IMR-90 (cell line): ENCODE results near the gene PPIL6. TPM values are rescaled to one million over a fixed set of nuclear protein-coding genes. Genes with fewer than 3 reads are reported as not detected.

ENCODE experiments used
- ATAC-seq: fragments of 200-7000 bp; cut with Tn5 transposase; 2 replicates; pipeline ENCODE4 v1.9.1; 2020; ENCODE audit warnings: low read depth, mild to moderate bottlenecking, moderate library complexity
- BruUV-seq: library from RNA; stranded (reverse); fragments of 400-500 nt; replicated peaks from 2 replicates; lab custom pipeline; 2021; lab: Mats Ljungman, UMichigan
- CTCF ChIA-PET: fragments of 300-600 bp; formaldehyde crosslinking; extraction: SDS; loops from one replicate; lab custom pipeline; 2021; ENCODE audit warnings: antibody characterized with exemption; lab: Yijun Ruan, JAX
- POLR2A ChIA-PET: fragments of 300-600 bp; sonication (Branson Sonifier 250); formaldehyde crosslinking; loops from one replicate; lab custom pipeline; 2022; ENCODE audit warnings: antibody characterized with exemption; ENCODE audit not compliant: unreplicated experiment; lab: Charles Lee
- DNase-seq: peaks from one replicate; pipeline ENCODE4 v3.0.0; 2013
- H2AFZ ChIP-seq: replicated peaks from 2 replicates; pipeline ENCODE3; 2013; ENCODE audit warnings: low read length, mild to moderate bottlenecking; ENCODE audit not compliant: poor library complexity
- H2AK5ac ChIP-seq: 2 replicates; pipeline ENCODE4 v1.6.1; 2013; ENCODE audit warnings: low read depth, low read length, inconsistent platforms
- H2AK9ac ChIP-seq: replicated peaks from 2 replicates; pipeline ENCODE3; 2013; ENCODE audit warnings: mild to moderate bottlenecking, low read depth, low read length, moderate library complexity; ENCODE audit not compliant: poor library complexity
- H2BK120ac ChIP-seq: 2 replicates; pipeline ENCODE4 v1.6.1; 2013; ENCODE audit warnings: low read depth, low read length, inconsistent platforms
- H2BK15ac ChIP-seq: 3 replicates; pipeline ENCODE4 v1.6.1; 2013; ENCODE audit warnings: low read depth, low read length, inconsistent platforms
- H2BK20ac ChIP-seq: 2 replicates; pipeline ENCODE4 v1.6.1; 2013; ENCODE audit warnings: low read depth, mild to moderate bottlenecking, inconsistent platforms, low read length, moderate library complexity
- H2BK5ac ChIP-seq: 2 replicates; pipeline ENCODE4 v1.6.1; 2013; ENCODE audit warnings: mild to moderate bottlenecking, low read depth, low read length, inconsistent platforms; ENCODE audit not compliant: poor library complexity, severe bottlenecking
- H3K14ac ChIP-seq: replicated peaks from 2 replicates; pipeline ENCODE4 v1.6.1; 2013; ENCODE audit warnings: low read depth, low read length, inconsistent platforms
- H3K18ac ChIP-seq: 2 replicates; pipeline ENCODE4 v1.6.1; 2013; ENCODE audit warnings: low read depth, low read length, control low read depth
- H3K23ac ChIP-seq: 2 replicates; pipeline ENCODE4 v1.6.1; 2013; ENCODE audit warnings: low read depth, low read length, inconsistent platforms
- H3K27ac ChIP-seq: 2 replicates; pipeline ENCODE4 v1.5.1; 2013; ENCODE audit warnings: mild to moderate bottlenecking, control low read depth, low read length; ENCODE audit not compliant: insufficient read depth
- H3K27me3 ChIP-seq: 2 replicates; pipeline ENCODE4 v1.6.1; 2013; ENCODE audit warnings: low read length; ENCODE audit not compliant: control insufficient read depth, insufficient read depth
- H3K36me3 ChIP-seq: 2 replicates; pipeline ENCODE4 v1.6.1; 2013; ENCODE audit warnings: low read length, mixed read lengths; ENCODE audit not compliant: control insufficient read depth, insufficient read depth
- H3K4ac ChIP-seq: 2 replicates; pipeline ENCODE4 v1.6.1; 2013; ENCODE audit warnings: low read depth, low read length, inconsistent platforms
- H3K4me1 ChIP-seq: 2 replicates; pipeline ENCODE4 v1.6.1; 2013; ENCODE audit warnings: low read length, mixed read lengths; ENCODE audit not compliant: control insufficient read depth, insufficient read depth
- H3K4me2 ChIP-seq: 2 replicates; pipeline ENCODE4 v1.6.1; 2013; ENCODE audit warnings: low read depth, mild to moderate bottlenecking, control low read depth, low read length, moderate library complexity
- H3K4me3 ChIP-seq: 2 replicates; pipeline ENCODE4 v1.5.1; 2013; ENCODE audit warnings: low read depth, mild to moderate bottlenecking, control low read depth, low read length, moderate library complexity; ENCODE audit not compliant: insufficient read depth
- H3K56ac ChIP-seq: 2 replicates; pipeline ENCODE4 v1.6.1; 2013; ENCODE audit warnings: low read length, inconsistent platforms; ENCODE audit not compliant: insufficient read depth; ENCODE audit errors: extremely low read depth
- H3K79me1 ChIP-seq, 2 experiments: 2 replicates each; pipeline ENCODE4 v1.6.1; 2013; ENCODE audit warnings: low read length in 2 of 2, inconsistent platforms in 1 of 2, low read depth in 1 of 2
- H3K9ac ChIP-seq: 2 replicates; pipeline ENCODE4 v1.6.1; 2013; ENCODE audit warnings: low read depth, low read length, control low read depth
- H3K9me1 ChIP-seq: 2 replicates; pipeline ENCODE4 v1.6.1; 2013; ENCODE audit warnings: low read length, inconsistent platforms; ENCODE audit not compliant: insufficient read depth
- H3K9me3 ChIP-seq: 2 replicates; pipeline ENCODE4 v1.6.1; 2013; ENCODE audit warnings: low read length; ENCODE audit not compliant: control insufficient read depth, insufficient read depth
- H4K20me1 ChIP-seq: 2 replicates; pipeline ENCODE4 v1.6.1; 2013; ENCODE audit warnings: low read length, inconsistent platforms; ENCODE audit not compliant: insufficient read depth
- H4K5ac ChIP-seq: 2 replicates; pipeline ENCODE4 v1.6.1; 2013; ENCODE audit warnings: mild to moderate bottlenecking, low read depth, low read length, control low read depth
- H4K8ac ChIP-seq, 2 experiments: 2 replicates each; pipeline ENCODE4 v1.6.1; 2013; ENCODE audit warnings: low read depth in 2 of 2, low read length in 2 of 2, control low read depth in 1 of 2, inconsistent platforms in 1 of 2
- H4K91ac ChIP-seq: 2 replicates; pipeline ENCODE4 v1.6.1; 2013; ENCODE audit warnings: low read depth, low read length, inconsistent platforms; ENCODE audit not compliant: insufficient read depth
- BHLHE40 ChIP-seq: fragments of 150-350 bp; IDR thresholded peaks from 2 replicates; pipeline ENCODE4 v1.6.1; 2016; ENCODE audit warnings: mild to moderate bottlenecking, low read depth, low read length
- CEBPB ChIP-seq: IDR thresholded peaks from 2 replicates; pipeline ENCODE4 v1.6.1; 2012; ENCODE audit warnings: low read depth, low read length, improper control_type of control experiment
- CHD1 ChIP-seq: IDR thresholded peaks from 2 replicates; pipeline ENCODE4 v1.6.1; 2012; ENCODE audit warnings: low read depth, low read length, improper control_type of control experiment
- CTCF ChIP-seq: conservative IDR thresholded peaks from 2 replicates; pipeline ENCODE4 v1.5.1; 2012; ENCODE audit warnings: mild to moderate bottlenecking, low read depth, low read length, improper control_type of control experiment
- ELK1 ChIP-seq: fragments of 150-350 bp; IDR thresholded peaks from 2 replicates; pipeline ENCODE4 v1.6.1; 2016; ENCODE audit warnings: low read depth, mild to moderate bottlenecking, low read length, moderate library complexity, borderline replicate concordance
- MAFK ChIP-seq: IDR thresholded peaks from 2 replicates; pipeline ENCODE4 v1.6.1; 2012; ENCODE audit warnings: low read depth, low read length, improper control_type of control experiment
- MAZ ChIP-seq: IDR thresholded peaks from 2 replicates; pipeline ENCODE4 v1.6.1; 2012; ENCODE audit warnings: low read depth, mild to moderate bottlenecking, low read length, improper control_type of control experiment, moderate library complexity, borderline replicate concordance
- MXI1 ChIP-seq: IDR thresholded peaks from 2 replicates; pipeline ENCODE4 v1.6.1; 2012; ENCODE audit warnings: low read depth, mild to moderate bottlenecking, low read length, moderate library complexity, borderline replicate concordance
- NFE2L2 ChIP-seq: fragments of 150-350 bp; IDR thresholded peaks from 2 replicates; pipeline ENCODE4 v1.6.1; 2016; ENCODE audit warnings: low read depth, mild to moderate bottlenecking, low read length
- RAD21 ChIP-seq: IDR thresholded peaks from 2 replicates; pipeline ENCODE4 v1.6.1; 2012; ENCODE audit warnings: low read length, improper control_type of control experiment
- RFX5 ChIP-seq: IDR thresholded peaks from 2 replicates; pipeline ENCODE4 v1.8.0; 2012; ENCODE audit warnings: low read depth, mild to moderate bottlenecking, low read length, moderate library complexity
- SMC3 ChIP-seq: fragments of 150-350 bp; IDR thresholded peaks from 2 replicates; pipeline ENCODE4 v1.6.1; 2016; ENCODE audit warnings: low read depth, mild to moderate bottlenecking, antibody characterized with exemption, low read length, moderate library complexity
- WGBS, 2 experiments: methylation state at CpG; one replicate each; pipeline versions ENCODE4 v1.1.5 to v1.1.7; 2013; ENCODE audit warnings: missing lambda C conversion rate in 2 of 2; ENCODE audit not compliant: insufficient read length in 1 of 2; ENCODE audit errors: extremely low coverage in 2 of 2; 5-methylcytosine and 5-hydroxymethylcytosine counted together
- dilution Hi-C: fragments of 300-500 bp; cut with HindIII; formaldehyde crosslinking; loops from one replicate; pipeline ENCODE4 v1.14.3; 2018; ENCODE audit warnings: low sequenced_read_pairs; ENCODE audit not compliant: unreplicated experiment
- in situ Hi-C: fragments of 300-500 bp; cut with MboI; formaldehyde crosslinking; loops from 3 replicates; pipeline ENCODE4 v1.14.3; 2019; ENCODE audit warnings: low sequenced_read_pairs, inconsistent platforms, mixed read lengths
- intact Hi-C: fragments of 100-400 bp; cut with micrococcal nuclease; formaldehyde crosslinking; loops from 2 replicates; pipeline ENCODE4 v1.10.0; 2022
- polyA plus RNA-seq, 3 experiments: library from polyadenylated mRNA; depleted of rRNA; stranded (reverse); fragments of >200 nt; gene quantifications; 2 replicates each; pipeline ENCODE4 v1.2.3, GENCODE V29; 2012; ENCODE audit warnings: low replicate concordance in 1 of 3
- total RNA-seq: library from RNA; depleted of rRNA; stranded (reverse); fragments of >200 nt; gene quantifications from 2 replicates; pipeline ENCODE4 v1.2.3, GENCODE V29; 2012

Gene PPIL6
- total and polyA plus RNA-seq, 2 of the 4 experiments (the other 2 are of a cell fraction): 0.15 to 0.18 TPM

GRCh38 chr6:109382576-109383437 lies 57.6 kb downstream of the PPIL6 start:
- no peaks in the 10 kb centered on the region for H3K4me1 ChIP-seq
- 0 out of 2 replicates have a peak, but pooled peaks cover under 1% of the 10 kb centered on the region for H3K36me3 ChIP-seq
- H4K5ac ChIP-seq: peak overlapping the region; percentile 98
- peaks cover 8 to 23% of the 10 kb centered on the region in 2 experiments for H3K79me1 ChIP-seq
- no peak overlapping the region for H2AK5ac ChIP-seq
- peak overlapping the region; percentile 100 for H3K56ac ChIP-seq
- peaks cover 41% of the 10 kb centered on the region for H4K20me1 ChIP-seq
- peak; percentile 81 for ATAC-seq
- H2BK120ac ChIP-seq: peak overlapping the region; percentile 100
- no peaks in the 10 kb centered on the region; the same call in 1 of the 2 replicates for H3K9me1 ChIP-seq
- BruUV-seq: no TSS peak
- peak overlapping the region; percentile 99 for H2AFZ ChIP-seq
- peak overlapping the region; percentile 81 to 100 for H4K8ac ChIP-seq
- H3K9me3 ChIP-seq: no peaks in the 10 kb centered on the region
- H2BK20ac ChIP-seq: peak overlapping the region; percentile 100
- peak overlapping the region; percentile 100 for H3K14ac ChIP-seq
- peak overlapping the region; percentile 91 for H3K4me2 ChIP-seq
- peak overlapping the region; percentile 97 for H2AK9ac ChIP-seq
- H3K27me3 ChIP-seq: peaks cover 6% of the 10 kb centered on the region
- H3K4ac ChIP-seq: peak overlapping the region; percentile 100
- dilution Hi-C loops (no loop called here), intact Hi-C loops (loop anchor here (1.0 to 10.0 kb wide), 7 partner anchors 57 to 826 kb away; partner anchors contain the start of genes AK9, CEP57L1, FIG4 and PPIL6), in situ Hi-C loops (loop anchor here (25.0 kb wide), 2 partner anchors 196 to 846 kb away; no protein-coding TSS in a partner anchor)
- POLR2A ChIA-PET: no interaction called here
- peak overlapping the region; percentile 99 for H3K9ac ChIP-seq
- CTCF ChIA-PET: interaction anchor here (0.6 to 2.4 kb wide), 4 partner anchors 13 to 1332 kb away, joined by 3 to 14 read pairs (median 4); no protein-coding TSS in a partner anchor
- H3K18ac ChIP-seq: peak overlapping the region; percentile 99
- peak overlapping the region; percentile 98 for H3K27ac ChIP-seq
- peak overlapping the region; percentile 100 for H2BK15ac ChIP-seq
- WGBS, 2 experiments: 0% methylated on average over 12 of the region's 42 CpGs; no CpG with 5 or more reads in 1 of the 2 experiments
- peak overlapping the region; percentile 99 for H2BK5ac ChIP-seq
- peak; percentile 92 for DNase-seq
- H4K91ac ChIP-seq: peak overlapping the region; percentile 100
- H3K23ac ChIP-seq: peak overlapping the region; percentile 100
- peak overlapping the region; percentile 64 for H3K4me3 ChIP-seq
- TF ChIP-seq MXI1 (peak; percentile 80; the same call in 1 of the 2 replicates), CTCF (peak; percentile 52), RAD21 (peak; percentile 43), MAFK (no peak), RFX5 (no peak), SMC3 (no peak), CHD1 (peak; percentile 99; the same call in 1 of the 2 replicates), CEBPB (no peak), NFE2L2 (no peak), ELK1 (no peak), MAZ (peak; percentile 26; the same call in 1 of the 2 replicates), BHLHE40 (peak; percentile 99)
